Activated CD4-positive, alpha-beta T cell treated with anti-CD3 and anti-CD28 coated beads, Interleukin-2, amount 50 U/mL, for 24 hours (primary cell): ENCODE measurements around the gene TUBA8.
"Not testable (repeated sequence)": the region's sequence is repeated elsewhere in the genome, so short reads cannot be mapped to it uniquely, and the experiment has no call there.

Experiments
- DNase-seq, 2 donors: peaks; one replicate each; pipeline ENCODE4 v3.0.0-alpha.2; 2020; ENCODE audit warnings: low read depth in 1 of 2, low spot score in 1 of 2

Gene TUBA8

DNA sequence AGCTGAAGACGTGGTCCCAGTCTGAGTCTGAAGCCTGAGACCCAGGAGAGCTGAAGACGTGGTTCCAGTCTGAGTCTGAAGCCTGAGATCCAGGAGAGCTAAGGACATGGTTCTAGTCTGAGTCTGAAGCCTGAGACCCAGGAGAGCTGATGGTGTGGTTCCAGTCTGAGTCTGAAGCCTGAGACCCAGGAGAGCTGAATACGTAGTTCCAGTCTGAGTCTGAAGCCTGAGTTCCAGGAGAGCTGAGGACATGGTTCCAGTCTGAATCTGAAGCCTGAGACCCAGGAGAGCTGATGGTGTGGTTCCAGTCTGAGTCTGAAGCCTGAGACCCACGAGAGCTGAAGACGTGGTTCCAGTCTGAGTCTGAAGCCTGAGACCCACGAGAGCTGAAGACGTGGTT lies 4.6 kb upstream of the TUBA8 start:
- DNase-seq: not testable (repeated sequence)

GRCh38 chr22:18106550-18107341 lies 3.9 kb upstream of the TUBA8 start:
- not testable (repeated sequence) for DNase-seq

- no peak for DNase-seq
Observed at GRCh38 chr22:18108187-18108586, 2.4 kb upstream of the TUBA8 start.

DNA sequence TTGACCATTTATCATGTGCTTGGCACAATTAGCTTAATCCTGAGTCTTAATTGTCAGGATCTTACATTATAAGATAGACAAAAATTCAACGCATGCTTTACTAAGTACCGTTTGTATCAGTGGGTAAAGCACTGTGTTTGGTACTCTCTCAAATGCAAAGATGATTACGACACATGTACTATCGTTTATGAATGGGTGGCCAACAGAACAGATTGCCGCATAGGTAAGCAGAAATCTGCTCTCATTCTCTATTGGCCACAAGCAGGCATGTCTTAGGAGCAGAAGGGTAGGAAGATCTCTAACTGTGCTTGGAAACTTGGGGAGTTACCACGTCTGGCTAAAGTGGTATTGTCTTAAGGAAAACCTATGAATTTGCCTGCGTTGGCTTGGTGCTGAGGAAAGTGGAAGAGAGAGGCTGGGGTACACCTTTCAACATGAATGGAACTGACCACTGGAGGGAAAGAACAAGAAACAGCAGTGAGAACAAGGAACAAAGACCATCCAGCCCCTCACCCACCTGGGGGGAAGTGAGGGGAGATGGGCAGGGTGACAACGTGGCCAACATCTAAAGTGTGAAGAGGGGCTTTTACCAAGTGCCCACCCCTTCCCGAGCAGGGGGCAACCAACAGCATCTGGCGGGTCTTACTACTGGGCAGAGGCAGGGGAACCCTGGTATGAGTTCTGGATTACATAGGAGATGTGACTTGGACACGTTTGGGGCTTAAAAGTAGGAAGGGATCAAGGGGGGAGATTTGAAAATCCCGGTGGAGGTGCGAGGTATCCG lies 1.0 kb upstream of the TUBA8 start:
- no peak for DNase-seq

- no peak for DNase-seq
Observed at GRCh38 chr22:18110954-18111758, 547 bp downstream of the TUBA8 start.

DNA sequence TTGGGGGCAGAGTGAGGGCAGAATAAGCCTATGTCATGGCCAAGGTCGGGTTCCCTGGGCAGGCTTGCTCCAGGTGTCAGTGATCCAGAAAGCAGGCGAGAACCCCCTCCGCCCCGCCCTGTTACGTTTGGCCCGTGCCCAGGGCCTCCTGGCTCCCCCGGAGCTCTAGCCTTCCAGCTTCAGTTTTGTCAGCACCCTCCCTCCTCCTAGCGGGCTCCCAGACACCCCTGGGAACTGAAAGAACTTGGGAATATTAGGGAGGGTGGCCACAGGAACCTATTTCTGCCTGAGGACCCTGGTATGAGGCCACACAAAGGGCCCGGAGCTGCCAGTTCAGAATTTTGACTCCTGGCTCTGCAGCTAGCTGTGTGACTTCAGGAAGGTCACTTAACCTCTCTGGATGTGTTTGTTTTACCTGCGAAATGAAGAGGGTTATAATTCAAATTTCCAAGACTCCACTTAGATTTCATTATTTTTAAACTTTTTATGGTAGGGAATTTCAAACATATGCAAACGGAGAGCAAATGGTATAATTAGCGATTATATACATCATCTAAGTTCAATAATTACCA lies 1.2 kb downstream of the TUBA8 start:
- DNase-seq: no peak

DNA sequence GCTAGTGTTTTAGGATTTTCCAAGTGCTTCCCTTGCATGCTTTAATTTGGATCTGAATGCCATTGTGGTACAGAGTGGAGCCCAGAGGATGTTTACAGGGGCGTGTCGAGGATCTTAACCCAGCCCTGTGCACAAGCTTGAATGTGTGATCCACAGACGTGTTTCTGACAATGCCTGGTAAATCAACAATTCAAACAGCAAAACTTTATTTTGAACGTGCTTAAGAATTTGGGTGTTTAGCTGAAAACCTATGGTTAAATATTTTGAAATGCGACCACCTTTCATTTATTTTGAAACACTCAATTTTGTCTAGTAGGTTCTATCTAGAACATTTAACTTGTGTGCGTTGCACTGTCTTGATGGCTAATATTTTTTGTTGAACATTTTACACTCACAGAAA lies 1.8 kb downstream of the TUBA8 start:
- no peak for DNase-seq

- no peak for DNase-seq
Observed at GRCh38 chr22:18113680-18114394, 3.2 kb downstream of the TUBA8 start.

DNA sequence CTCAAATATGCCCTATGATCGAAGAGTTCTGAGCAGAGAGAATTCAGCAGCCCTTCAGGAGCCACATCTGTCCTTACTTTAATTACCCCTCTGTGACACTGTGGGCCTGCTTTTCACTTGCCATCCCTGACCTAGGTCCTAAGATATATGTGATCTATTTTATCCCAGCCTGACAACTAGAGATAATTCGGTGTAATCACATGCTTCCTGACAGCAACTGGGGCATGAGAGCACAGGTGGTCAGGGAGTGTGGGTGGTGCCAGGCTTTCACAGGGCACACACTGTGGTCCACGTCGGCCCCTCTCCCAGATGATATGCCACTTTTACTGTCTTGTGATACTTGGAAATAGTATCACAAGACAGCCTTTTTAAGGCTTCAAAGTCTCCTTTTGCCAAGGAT lies 3.9 kb downstream of the TUBA8 start:
- DNase-seq: no peak

GRCh38 chr22:18114976-18115652 lies 4.5 kb downstream of the TUBA8 start:
- DNase-seq: no peak

DNA sequence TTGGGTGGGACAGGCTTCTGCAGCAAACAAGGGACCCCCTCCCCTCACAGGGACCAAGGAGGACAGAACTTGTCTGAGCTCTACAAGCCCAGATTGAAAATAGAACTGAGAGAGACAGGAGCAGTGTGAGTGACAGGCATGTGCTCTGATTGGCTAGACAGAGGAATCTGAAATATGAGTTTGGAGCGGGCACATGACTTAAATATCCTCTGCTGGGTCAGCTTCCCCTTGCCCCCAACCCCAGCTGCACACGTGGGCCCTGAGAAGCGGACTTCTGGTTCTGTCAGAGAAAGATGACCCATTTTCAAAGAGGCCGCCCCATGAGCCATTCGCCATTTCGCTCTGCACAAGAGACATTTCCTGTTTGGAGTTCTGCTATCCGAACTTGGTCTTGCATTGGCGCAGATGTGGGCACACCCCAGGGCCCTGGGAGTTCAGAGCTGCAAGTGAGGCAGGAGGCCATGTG lies 5.3 kb downstream of the TUBA8 start:
- DNase-seq: no peak

GRCh38 chr22:18116634-18117033 lies 6.0 kb downstream of the TUBA8 start:
- DNase-seq: no peak

- DNase-seq: no peak
Observed at GRCh38 chr22:18118345-18118915, 7.8 kb downstream of the TUBA8 start.

- no peak for DNase-seq
Observed at GRCh38 chr22:18119409-18120110, 9.0 kb downstream of the TUBA8 start.

GRCh38 chr22:18120857-18121256 lies 10.2 kb downstream of the TUBA8 start:
- no peak for DNase-seq

DNA sequence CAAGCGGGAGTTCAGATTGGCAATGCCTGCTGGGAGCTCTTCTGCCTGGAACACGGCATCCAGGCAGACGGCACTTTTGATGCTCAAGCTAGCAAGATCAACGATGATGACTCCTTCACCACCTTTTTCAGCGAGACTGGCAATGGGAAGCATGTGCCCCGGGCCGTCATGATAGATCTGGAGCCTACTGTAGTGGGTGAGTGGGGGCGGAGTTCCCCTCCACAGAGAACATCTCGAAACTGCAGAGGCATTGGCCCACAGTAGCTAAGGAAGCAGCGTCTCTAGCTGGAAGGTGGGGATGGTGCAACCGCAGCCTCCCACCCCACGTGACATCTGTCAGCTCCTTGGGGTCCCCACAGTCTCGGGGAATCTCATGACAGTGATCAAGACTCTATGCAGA lies 10.9 kb downstream of the TUBA8 start:
- no peak for DNase-seq

DNA sequence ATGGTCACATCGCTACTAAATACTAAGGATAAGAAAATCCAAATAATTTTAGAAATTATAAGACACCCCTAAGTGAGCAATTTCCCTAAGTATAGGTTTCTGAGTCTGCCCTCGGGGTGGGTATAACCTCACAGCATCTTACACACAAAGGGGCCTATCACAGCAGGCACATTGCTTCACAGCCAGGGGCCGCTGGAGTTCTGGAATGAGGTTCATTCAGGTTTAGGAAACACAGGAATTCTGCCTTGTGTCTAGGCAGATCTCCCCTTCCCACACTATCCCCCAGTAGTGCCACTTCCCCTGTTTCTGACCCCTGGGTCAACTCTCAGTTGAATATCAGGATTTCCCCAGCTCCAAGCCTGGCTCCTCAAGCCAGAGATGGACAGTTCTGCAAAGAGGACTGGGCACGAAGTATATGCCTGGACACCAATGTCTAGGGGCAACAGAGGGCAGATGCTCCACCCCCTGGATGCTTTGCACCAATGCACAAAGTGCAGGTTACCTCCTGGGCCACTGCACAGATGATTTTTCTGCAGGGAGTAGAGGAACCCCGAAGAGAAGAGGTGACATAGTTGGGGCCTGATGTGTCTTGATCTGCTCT lies 11.4 kb downstream of the TUBA8 start:
- DNase-seq: no peak

- not testable (repeated sequence) for DNase-seq
Observed at GRCh38 chr22:18123476-18124025, 12.9 kb downstream of the TUBA8 start.
